A549 treated with AZD2906 at 1 μM for 4 hours (cell line): Measurements from ENCODE around the gene ABI2. TPM values are rescaled to one million over a fixed set of nuclear protein-coding genes. Genes with fewer than 3 reads are reported as not detected.

Source experiments
- total RNA-seq: library from RNA; stranded (reverse); fragments of 200-300 nt; extraction: Qiagen RNA extraction; gene quantifications from 5 replicates; pipeline ENCODE4 v1.2.3, GENCODE V29; 2022

ABI2 gene
- 43.4 to 61.2 TPM (median 57.9 TPM) in 5 replicates for total RNA-seq

GRCh38 chr2:203327901-203328759, at the start of gene ABI2:
TSS of gene ABI2 (plus strand) at chr2:203328394. CDS start at chr2:203328515, 121 bp downstream.

Other genes starting within 250 kb of the ABI2 start
- 8.6 to 9.9 TPM (median 9.1 TPM) in 5 replicates for gene CYP20A1, start 89.4 kb upstream of the ABI2 start, total RNA-seq
- gene RAPH1, start 206.9 kb downstream of the ABI2 start, total RNA-seq = 5.8 to 8.1 TPM (median 6.9 TPM) in 5 replicates